GM20000 (cell line): ENCODE results near the gene EEF1AKMT2.
"Not testable (repeated sequence)": the region's sequence is repeated elsewhere in the genome, so short reads cannot be mapped to it uniquely, and the experiment has no call there.

Experiments
- DNase-seq: peaks from one replicate; pipeline ENCODE4 v3.0.0; 2012; ENCODE audit warnings: low spot score
- CTCF ChIP-seq: IDR thresholded peaks from 2 replicates; pipeline ENCODE4 v1.5.1; 2012; ENCODE audit warnings: mild to moderate bottlenecking, control low read depth; ENCODE audit errors: extremely low read depth, missing control alignments

The EEF1AKMT2 gene

GRCh38 chr10:124755581-124755980 lies 36.1 kb downstream of the EEF1AKMT2 start:
- no peak for TF ChIP-seq CTCF
- no peak for DNase-seq

- no peak for DNase-seq
- TF ChIP-seq CTCF = no peak
Measured at GRCh38 chr10:124754227-124754626, 37.5 kb downstream of the EEF1AKMT2 start.

- peak; percentile 58 for DNase-seq
- TF ChIP-seq CTCF = no peak
Measured at GRCh38 chr10:124748953-124749645, 42.6 kb downstream of the EEF1AKMT2 start.

- TF ChIP-seq CTCF = no peak
- no peak for DNase-seq
Measured at GRCh38 chr10:124748166-124748565, 43.5 kb downstream of the EEF1AKMT2 start.

- DNase-seq = no peak
- TF ChIP-seq CTCF = no peak
Measured at GRCh38 chr10:124747745-124748144, 43.9 kb downstream of the EEF1AKMT2 start.

- TF ChIP-seq CTCF = no peak
- DNase-seq = no peak
Measured at GRCh38 chr10:124746992-124747391, 44.7 kb downstream of the EEF1AKMT2 start.

GRCh38 chr10:124746447-124746846 lies 45.2 kb downstream of the EEF1AKMT2 start:
- not testable (repeated sequence) for DNase-seq

GRCh38 chr10:124745673-124746072 lies 46.0 kb downstream of the EEF1AKMT2 start:
- DNase-seq = no peak
- TF ChIP-seq CTCF = no peak
